ENCODE measurements around the gene LRRC71.
A peak's percentile ranks its signal among the peaks of the same experiment; 100 is the strongest.
"Not testable (repeated sequence)": the region's sequence is repeated elsewhere in the genome, so short reads cannot be mapped to it uniquely, and the experiment has no call there.

Gene LRRC71

GRCh38 chr1:156905651-156906050 is 14.8 kb upstream of the LRRC71 start:
- no peak for DNase-seq (ENCODE audit: low read depth)

DNA sequence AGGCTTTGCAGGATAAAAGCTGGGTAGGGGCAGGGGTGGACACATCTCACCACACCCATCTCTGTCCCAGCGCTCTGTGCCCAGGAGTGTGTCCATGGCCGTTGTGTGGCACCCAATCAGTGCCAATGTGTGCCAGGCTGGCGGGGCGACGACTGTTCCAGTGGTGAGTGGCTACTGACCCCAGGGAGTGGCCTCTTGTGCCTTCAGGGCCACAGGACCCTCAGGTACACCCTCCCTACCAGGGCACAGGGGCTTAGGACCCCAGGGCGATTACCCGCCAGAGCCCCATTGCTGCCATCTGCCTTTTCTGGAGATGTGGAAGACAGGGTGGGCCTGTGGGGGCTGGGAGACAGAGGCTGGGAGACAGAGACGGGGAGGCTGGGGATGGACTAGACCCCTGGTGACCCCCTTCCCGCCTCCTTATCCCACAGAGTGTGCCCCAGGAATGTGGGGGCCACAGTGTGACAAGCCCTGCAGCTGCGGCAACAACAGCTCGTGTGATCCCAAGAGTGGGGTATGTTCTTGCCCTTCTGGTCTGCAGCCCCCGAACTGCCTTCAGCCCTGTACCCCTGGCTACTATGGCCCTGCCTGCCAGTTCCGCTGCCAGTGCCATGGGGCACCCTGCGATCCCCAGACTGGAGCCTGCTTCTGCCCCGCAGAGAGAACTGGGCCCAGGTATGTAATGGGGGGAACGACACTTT is 14.1 kb upstream of the LRRC71 start:
- no peak for DNase-seq (ENCODE audit: low read depth)

DNA sequence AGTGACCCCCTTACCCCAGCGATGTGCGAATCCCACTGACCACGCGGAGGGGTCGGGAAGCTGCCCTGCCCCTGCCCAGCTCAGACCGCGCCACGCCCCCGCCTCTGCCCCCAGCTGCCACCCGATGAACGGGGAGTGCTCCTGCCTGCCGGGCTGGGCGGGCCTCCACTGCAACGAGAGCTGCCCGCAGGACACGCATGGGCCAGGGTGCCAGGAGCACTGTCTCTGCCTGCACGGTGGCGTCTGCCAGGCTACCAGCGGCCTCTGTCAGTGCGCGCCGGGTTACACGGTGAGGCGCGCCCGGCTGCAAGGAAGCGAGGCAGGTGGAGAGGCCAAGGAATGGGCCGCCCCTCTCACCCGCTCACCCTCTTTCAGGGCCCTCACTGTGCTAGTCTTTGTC is 11.9 kb upstream of the LRRC71 start:
- no peak for DNase-seq (ENCODE audit: low read depth)

GRCh38 chr1:156908955-156909354 is 11.5 kb upstream of the LRRC71 start:
- DNase-seq (ENCODE audit: low read depth), result no peak

- no peak for DNase-seq (ENCODE audit: low read depth)
These were observed 10.8 kb upstream of the LRRC71 start for GRCh38 chr1:156909671-156910070.

DNA sequence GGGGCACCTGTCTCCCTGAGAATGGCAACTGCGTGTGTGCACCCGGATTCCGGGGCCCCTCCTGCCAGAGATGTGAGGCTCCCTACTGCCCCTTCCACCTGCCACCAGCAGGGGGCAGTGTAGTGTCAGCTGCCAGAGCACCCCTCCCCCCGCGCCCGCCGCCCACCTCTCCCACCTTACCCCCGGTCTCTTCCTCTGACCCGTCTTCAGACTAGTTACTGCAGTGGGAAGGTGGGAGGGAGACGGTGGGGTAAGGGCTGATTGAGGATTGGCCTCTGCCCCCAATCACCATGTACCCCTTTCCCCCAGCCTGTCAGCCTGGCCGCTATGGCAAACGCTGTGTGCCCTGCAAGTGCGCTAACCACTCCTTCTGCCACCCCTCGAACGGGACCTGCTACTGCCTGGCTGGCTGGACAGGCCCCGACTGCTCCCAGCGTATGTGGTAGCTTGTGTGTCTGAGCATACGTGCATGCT is 10.1 kb upstream of the LRRC71 start:
- DNase-seq (ENCODE audit: low read depth), result peak; percentile 33

- DNase-seq (ENCODE audit: low read depth), result no peak
These were observed 8.7 kb upstream of the LRRC71 start for GRCh38 chr1:156911577-156912298.

DNA sequence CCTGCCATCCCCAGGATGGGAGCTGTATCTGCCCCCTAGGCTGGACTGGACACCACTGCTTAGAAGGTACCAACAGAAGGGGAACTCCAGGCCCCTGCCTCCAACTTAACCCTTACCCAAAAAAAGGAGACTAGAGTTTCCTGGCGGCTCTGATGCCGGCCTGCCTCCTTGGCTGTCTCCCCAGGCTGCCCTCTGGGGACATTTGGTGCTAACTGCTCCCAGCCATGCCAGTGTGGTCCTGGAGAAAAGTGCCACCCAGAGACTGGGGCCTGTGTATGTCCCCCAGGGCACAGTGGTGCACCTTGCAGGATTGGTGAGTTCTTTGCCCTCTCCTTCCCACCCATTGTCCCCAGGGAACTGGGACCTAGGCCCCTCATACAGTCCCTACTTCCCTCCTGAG is 8.1 kb upstream of the LRRC71 start:
- DNase-seq (ENCODE audit: low read depth), result no peak

DNA sequence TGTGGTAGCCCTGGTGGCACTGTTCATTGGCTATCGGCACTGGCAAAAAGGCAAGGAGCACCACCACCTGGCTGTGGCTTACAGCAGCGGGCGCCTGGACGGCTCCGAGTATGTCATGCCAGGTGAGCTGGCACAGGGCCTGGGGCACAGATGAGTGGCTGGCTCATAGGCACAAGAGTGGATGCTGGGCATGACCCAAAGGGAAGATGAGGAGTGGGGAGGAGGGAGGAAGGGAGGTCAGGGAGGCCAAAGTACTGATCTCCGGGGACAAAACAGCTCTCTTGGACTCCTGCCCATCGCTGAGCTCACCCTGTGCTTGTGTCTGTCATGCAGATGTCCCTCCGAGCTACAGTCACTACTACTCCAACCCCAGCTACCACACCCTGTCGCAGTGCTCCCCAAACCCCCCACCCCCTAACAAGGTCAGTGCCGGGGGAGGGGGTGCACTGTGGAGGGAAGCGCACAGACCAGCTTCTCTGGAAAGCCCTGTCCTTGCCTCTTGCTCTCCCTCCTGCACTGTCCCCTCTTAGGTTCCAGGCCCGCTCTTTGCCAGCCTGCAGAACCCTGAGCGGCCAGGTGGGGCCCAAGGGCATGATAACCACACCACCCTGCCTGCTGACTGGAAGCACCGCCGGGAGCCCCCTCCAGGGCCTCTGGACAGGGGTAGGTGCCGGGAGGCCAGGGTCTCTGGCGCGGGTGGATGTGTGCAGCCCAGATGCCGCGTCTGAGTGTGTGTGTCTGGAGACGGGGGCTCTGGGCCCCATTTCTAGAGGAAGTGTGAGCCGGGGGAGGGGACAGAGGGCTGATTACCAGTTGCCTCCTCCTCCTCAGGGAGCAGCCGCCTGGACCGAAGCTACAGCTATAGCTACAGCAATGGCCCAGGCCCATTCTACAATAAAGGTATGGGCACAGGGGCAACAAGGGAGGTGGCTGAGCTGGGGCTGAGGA is 7.3 kb upstream of the LRRC71 start:
- no peak for DNase-seq (ENCODE audit: low read depth)

- DNase-seq (ENCODE audit: low read depth), result no peak
These were observed 6.5 kb upstream of the LRRC71 start for GRCh38 chr1:156913809-156914387.

- DNase-seq (ENCODE audit: low read depth), result no peak
These were observed 6.0 kb upstream of the LRRC71 start for GRCh38 chr1:156914440-156914856.

- DNase-seq (ENCODE audit: low read depth), result no peak
These were observed 659 bp downstream of the LRRC71 start for GRCh38 chr1:156921053-156921529.

GRCh38 chr1:156922986-156923669 is 2.7 kb downstream of the LRRC71 start:
- no peak for DNase-seq (ENCODE audit: low read depth)

DNA sequence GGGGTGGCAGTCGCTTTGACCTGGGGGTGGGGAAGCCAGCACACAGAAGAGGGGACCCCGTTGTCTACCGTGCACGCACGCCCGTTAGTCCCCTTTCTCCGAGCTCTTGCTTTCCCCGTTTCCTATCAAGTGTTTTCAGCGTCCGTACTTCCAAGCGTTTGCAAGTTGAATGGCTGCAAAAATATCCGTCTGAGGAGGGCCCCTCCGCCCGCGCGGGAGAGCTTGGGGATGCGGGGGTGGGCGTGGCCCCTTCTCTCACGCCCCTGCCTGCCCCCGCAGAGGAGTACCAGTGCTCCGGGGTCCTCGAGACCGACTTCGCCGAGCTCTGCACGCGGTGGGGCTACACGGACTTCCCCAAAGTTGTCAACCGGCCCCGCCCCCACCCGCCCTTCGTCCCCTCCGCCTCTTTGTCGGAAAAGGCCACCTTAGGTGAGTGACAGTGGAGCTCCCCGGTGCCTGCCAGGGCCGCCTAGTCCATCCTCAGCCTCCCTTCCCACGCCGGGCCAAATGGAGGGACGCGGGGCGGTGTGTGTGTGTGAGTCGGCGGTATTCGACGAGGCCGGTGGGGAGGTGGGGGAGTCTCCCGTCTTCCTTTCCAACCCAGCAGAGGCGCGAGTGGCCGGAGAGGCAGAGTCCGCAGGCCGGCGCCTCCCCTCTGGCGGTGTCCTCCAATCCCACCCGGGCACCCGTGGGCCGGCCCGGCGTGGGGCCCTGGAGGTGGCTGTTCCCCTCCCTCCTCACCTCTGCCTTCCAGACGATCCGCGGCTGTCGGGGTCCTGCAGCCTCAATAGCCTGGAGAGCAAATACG is 3.4 kb downstream of the LRRC71 start:
- no peak for DNase-seq (ENCODE audit: low read depth)

DNA sequence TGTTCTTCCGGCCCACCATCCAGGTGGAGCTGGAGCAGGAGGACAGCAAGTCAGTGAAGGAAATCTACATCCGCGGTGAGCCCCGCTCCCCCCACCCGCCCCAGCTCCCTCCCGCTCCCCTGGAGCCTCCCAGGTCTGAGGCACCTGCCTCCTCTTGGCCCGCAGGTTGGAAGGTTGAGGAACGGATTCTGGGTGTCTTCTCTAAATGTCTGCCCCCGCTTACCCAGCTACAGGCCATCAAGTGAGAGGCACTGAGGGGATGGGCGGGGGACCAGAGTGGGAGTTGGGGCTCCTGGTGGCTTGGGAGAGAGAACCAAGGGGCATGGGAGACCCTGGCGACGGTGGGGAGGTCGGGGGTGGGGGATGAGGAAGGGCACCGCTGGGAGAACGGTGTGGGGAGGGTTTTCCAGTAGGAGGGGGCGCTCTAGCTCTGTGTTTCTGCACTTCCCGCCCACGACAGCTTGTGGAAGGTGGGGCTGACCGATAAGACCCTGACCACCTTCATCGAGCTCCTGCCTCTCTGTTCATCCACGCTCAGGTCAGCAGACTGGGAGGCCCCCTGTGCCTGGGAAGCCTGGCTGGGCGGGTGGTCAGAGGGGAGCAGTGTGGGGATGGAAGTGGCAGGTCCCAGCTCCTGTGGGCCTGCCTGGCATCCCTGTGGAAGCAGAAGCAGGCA is 4.2 kb downstream of the LRRC71 start:
- no peak for DNase-seq (ENCODE audit: low read depth)

DNA sequence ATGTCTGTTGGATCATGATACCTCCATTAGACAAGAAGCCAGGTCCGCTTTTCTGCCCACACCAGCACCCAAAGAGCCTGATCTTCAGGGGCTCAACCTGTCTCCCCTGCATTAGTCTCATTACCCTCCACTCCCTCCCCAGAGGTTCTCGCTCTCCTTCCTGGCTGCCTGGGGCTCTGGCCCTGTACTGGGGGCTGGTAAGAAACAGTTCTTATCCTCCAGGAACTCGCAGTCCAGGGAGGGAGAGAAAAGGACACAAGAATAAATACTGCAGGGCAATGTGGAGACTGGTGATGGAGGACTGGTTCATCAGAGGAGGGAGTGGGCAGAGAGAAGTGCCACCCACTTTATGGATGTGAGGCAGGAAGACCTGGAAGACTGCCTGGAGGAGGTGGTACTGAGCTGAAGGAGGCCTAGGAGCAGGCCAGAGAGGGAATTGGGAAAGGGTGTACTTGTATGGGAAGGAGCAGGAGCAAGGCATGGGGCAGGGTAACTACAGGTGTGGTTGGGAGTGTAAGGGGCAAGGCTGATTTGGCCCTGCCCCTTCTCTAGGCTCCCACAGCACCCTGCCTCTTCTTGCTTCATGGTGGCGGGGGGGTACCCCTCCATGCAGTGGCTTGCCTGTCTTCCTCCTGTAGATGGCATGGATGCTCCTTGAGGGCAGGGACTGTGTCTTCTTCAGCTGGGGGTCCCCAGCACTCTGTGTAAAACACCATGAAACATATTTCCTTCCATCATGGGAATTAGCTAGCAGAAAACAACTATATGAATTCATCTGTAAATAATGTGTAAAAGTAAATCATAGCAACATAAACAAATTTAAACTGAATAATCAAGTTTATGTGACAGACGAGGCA is 5.0 kb downstream of the LRRC71 start:
- DNase-seq (ENCODE audit: low read depth), result no peak

DNA sequence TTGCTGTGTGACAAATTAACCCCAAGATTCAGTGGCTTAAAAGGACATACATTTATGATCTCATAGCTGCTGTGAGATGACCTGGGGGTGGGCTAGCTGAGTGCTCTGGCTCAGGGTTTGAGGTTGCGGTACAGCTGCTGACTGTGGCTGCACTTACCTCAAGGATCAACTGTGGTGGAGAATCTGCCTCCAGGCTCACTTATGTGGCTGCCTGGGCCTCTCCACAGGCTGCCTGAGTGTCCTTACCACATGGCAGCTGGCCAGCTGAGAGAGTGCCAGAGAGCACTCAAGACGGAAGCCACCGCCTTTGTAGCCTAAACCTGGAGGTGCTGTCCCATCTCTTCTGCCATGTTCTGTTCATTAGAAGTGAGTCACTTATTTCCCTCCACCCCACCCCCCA is 5.7 kb downstream of the LRRC71 start:
- no peak for DNase-seq (ENCODE audit: low read depth)

- DNase-seq (ENCODE audit: low read depth), result not testable (repeated sequence)
These were observed 6.3 kb downstream of the LRRC71 start for GRCh38 chr1:156926695-156927094.
